Measurements from ENCODE around the gene TNS1.
"Not testable (repeated sequence)": the region's sequence is repeated elsewhere in the genome, so short reads cannot be mapped to it uniquely, and the experiment has no call there.

TNS1 gene

DNA sequence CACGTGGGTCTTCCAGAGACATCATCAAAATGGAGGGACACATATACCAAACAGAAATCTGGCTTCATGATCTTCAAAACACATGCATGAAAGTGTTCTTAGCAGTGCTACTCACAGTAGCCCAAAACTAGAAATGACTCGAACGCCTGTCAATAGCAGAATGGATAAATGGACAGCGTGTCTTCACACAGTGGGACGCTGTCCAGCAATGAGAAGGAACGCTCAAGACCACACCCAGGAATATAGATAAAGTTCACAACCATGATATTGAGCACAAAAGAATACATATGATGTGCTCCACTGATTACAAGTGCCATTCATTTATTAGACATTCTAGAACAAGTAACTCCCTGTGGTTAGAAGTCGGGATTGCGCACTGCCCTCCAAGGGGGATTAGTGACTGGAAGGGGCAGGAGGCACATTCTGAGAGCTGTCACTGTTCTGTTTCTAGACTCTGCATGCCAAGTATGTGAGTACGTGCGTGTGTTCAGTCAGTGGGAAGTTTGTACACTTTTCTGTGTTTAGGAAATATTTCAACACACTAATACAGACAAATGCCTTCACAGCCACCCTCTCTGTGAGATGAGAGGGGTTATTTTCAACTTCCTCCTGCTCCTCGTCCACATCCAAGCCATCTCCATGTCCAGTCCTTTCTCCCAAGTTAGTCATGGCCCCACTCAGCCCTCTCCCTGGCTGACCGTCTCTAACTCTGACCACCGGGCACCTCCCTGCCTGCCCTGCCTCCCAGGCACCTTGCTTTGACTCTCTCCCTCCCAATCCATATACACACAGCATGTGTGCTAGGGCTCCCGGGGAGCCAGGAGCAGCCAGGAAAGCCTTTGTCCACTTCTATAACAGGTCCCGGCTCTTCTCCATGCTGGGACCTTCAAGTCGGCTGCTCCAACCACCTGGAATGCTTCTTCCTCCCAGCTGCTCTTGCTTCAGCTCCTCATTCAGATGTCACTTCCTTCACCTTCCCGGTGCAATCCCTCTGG, 26.9 kb upstream of the TNS1 start:
- DNase-seq, result no peak

GRCh38 chr2:218028562-218029348, 26.0 kb upstream of the TNS1 start:
- DNase-seq, result no peak

- no peak for DNase-seq
Measured at GRCh38 chr2:218028189-218028495, 25.3 kb upstream of the TNS1 start.

GRCh38 chr2:218027426-218028188, 24.8 kb upstream of the TNS1 start:
- no peak for DNase-seq

- DNase-seq, result no peak
Measured at GRCh38 chr2:218026676-218027425, 24.1 kb upstream of the TNS1 start.

DNA sequence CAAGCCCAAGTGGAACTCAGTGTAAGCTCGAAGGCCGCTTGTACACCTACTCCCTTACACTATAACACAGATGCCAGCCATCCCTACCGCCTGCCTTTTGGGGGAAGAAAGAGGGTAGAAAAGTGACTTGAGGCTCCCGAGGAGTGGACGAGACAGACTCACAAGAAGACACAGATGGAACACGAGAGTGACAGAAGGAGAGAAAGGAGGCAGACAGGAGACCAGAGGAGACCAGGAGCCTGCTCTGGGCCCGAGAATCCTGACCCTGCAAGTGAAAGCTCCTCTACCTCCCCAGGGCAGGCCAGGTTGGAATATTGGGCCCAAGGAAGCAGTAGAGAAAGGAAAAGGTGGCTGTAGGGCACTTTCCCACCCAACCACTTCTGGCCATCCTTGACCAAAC, 23.4 kb upstream of the TNS1 start:
- DNase-seq, result no peak

DNA sequence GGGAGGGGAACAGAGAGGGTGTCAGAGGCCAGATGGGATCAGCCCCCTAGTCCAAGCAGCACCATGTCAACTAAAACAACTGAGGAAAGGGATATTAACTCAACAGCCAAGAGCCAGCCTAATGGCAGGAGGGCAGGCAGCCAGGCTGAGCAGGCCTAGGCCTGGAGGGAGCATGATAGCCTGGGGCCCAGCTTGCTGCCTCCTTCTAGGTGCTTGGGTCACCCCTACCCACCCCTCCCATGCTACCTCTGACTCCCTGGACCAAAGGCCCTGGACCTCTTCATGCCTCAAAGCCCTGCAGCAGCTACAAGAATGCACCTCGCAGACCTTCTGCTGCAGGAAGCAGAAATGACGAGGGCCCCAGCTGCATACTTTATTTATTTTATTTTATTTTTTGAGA, 22.1 kb upstream of the TNS1 start:
- DNase-seq, result no peak

DNA sequence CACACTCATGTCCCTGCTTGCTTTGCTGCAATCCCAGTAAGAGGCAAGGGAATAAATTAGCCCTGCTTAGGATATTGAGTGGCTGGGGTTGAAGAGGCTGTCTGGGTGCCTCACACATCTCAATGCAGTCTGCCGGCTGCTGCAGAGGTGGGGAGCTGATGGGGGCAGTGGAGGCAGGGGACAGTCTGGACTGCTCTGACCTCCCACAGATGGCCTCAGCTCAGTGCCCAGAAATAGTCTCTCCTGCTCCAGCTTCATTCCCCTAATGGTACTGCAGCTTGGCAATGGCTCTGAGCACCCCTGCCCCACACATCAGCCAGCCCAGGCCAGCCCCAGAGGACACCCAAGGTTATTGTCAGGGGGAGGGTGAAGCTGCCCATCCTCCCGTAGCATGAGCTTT, 21.5 kb upstream of the TNS1 start:
- no peak for DNase-seq

GRCh38 chr2:218023636-218024035, 20.8 kb upstream of the TNS1 start:
- DNase-seq, result no peak

- no peak for DNase-seq
Measured at GRCh38 chr2:218022851-218023530, 20.2 kb upstream of the TNS1 start.

DNA sequence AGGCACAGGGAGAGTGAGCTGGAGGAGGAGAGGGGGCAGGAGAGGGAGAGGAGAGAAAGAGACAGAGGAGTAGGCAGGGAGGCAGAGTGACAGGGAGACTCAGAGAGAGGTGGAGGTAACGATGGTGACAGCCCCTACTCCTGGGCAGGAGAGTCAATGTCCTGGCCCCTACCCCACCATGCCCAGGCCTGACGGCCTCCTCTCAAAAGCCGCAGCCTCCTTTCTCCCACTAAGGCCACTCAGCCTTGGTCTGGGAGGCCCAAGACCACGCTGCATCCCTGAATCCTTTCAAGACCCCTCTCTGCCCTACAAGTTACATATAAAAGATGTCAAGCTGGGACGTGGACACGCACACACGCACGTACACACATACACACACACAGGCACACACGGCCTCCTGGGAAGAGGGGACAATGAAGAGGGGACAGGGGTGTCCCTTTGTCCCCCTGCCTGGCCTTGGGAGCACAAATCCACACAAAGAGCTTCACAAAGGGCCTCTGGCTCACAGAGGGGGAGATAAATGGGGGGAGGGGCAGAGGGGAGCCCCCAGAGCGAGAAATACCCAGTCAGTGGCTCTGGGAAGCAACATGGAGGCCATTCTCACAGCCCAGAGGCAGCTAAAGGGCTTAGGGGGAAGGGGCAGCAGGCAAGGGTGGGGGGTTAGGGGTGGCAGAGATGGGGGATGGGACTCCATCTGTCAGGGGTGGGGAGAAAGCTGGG, 19.5 kb upstream of the TNS1 start:
- DNase-seq, result no peak

GRCh38 chr2:218021536-218022071, 18.8 kb upstream of the TNS1 start:
- DNase-seq, result no peak

GRCh38 chr2:218020966-218021535, 18.3 kb upstream of the TNS1 start:
- no peak for DNase-seq

DNA sequence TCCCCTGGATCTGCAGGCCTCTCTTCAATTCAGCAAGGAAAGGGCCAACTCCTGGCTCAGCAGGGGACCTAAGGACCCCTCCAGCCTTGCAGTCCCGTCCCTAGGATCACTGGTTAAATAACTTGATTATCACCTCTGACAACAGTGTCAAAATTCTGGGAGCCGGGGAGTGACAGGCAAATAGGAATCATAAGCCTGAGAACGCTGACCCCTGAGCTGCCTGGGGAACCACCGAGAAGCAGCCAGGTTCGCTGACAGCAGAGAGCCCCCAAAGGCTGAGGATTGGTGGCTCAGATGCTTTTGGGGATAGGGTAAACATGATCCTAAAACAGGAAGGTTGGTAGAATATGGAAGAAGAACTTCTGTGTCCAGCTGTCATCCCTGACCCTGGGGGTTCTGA, 17.5 kb upstream of the TNS1 start:
- no peak for DNase-seq

- no peak for DNase-seq
Measured at GRCh38 chr2:218019411-218020060, 16.7 kb upstream of the TNS1 start.

GRCh38 chr2:218018842-218019125, 16.0 kb upstream of the TNS1 start:
- DNase-seq, result not testable (repeated sequence)

GRCh38 chr2:218017211-218018053, 14.6 kb upstream of the TNS1 start:
- DNase-seq, result no peak

- no peak for DNase-seq
Measured at GRCh38 chr2:218016810-218017209, 14.0 kb upstream of the TNS1 start.
